Measurements from ENCODE around the gene CRYL1.

DNA sequence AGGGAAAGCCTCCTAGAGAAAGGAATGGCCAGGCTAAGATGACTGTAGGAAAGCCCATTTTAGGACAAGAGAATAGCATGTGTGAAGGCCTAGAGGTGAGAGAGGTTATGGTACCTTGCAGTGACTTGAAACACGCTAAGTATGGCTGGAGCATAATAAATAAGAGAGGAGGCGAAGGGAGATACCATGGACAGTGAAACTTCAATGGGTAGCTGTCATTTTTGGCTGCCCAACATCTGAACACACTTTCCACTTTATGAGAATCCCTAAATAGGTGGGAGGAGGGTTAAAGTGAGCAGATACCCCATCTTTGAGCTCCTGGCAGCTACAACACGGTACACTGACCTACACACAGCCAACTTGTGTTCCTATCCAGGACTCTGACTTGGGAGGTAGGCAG, 33.3 kb upstream of the CRYL1 start:
- no peak for TF ChIP-seq MAFG (tag; conservative IDR thresholded peaks at IDR 0.05)
- TF ChIP-seq EHMT2 (IDR thresholded peaks at IDR 0.05) = no peak
- TF ChIP-seq, protein P1, sequence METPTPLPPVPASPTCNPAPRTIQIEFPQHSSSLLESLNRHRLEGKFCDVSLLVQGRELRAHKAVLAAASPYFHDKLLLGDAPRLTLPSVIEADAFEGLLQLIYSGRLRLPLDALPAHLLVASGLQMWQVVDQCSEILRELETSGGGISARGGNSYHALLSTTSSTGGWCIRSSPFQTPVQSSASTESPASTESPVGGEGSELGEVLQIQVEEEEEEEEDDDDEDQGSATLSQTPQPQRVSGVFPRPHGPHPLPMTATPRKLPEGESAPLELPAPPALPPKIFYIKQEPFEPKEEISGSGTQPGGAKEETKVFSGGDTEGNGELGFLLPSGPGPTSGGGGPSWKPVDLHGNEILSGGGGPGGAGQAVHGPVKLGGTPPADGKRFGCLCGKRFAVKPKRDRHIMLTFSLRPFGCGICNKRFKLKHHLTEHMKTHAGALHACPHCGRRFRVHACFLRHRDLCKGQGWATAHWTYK (CRISPR knock-in tag; IDR thresholded peaks at IDR 0.05) = no peak
- TF ChIP-seq RBM17 (IDR thresholded peaks at IDR 0.05; ENCODE audit: borderline replicate concordance, low read depth, low read length) = no peak
- TF ChIP-seq, protein P2, sequence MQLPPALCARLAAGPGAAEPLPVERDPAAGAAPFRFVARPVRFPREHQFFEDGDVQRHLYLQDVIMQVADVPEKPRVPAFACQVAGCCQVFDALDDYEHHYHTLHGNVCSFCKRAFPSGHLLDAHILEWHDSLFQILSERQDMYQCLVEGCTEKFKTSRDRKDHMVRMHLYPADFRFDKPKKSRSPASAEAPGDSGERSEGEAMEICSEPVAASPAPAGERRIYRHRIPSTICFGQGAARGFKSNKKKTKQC (CRISPR knock-in tag; IDR thresholded peaks at IDR 0.05) = no peak
- TF ChIP-seq, protein P3, sequence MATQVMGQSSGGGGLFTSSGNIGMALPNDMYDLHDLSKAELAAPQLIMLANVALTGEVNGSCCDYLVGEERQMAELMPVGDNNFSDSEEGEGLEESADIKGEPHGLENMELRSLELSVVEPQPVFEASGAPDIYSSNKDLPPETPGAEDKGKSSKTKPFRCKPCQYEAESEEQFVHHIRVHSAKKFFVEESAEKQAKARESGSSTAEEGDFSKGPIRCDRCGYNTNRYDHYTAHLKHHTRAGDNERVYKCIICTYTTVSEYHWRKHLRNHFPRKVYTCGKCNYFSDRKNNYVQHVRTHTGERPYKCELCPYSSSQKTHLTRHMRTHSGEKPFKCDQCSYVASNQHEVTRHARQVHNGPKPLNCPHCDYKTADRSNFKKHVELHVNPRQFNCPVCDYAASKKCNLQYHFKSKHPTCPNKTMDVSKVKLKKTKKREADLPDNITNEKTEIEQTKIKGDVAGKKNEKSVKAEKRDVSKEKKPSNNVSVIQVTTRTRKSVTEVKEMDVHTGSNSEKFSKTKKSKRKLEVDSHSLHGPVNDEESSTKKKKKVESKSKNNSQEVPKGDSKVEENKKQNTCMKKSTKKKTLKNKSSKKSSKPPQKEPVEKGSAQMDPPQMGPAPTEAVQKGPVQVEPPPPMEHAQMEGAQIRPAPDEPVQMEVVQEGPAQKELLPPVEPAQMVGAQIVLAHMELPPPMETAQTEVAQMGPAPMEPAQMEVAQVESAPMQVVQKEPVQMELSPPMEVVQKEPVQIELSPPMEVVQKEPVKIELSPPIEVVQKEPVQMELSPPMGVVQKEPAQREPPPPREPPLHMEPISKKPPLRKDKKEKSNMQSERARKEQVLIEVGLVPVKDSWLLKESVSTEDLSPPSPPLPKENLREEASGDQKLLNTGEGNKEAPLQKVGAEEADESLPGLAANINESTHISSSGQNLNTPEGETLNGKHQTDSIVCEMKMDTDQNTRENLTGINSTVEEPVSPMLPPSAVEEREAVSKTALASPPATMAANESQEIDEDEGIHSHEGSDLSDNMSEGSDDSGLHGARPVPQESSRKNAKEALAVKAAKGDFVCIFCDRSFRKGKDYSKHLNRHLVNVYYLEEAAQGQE (IDR thresholded peaks at IDR 0.05; ENCODE audit: borderline replicate concordance) = peak; percentile 35
- TF ChIP-seq, protein P3 (CRISPR knock-in tag; IDR thresholded peaks at IDR 0.05; ENCODE audit: low read depth) = no peak

Data from K562 (cell line).